ENCODE data around the gene DNAJB13. TPM values are rescaled to one million over a fixed set of nuclear protein-coding genes. Genes with fewer than 3 reads are reported as not detected.

DNAJB13 gene
- polyA plus RNA-seq, 1 of the 3 experiments (the other 2 are of a cell fraction): 0.51 TPM

DNA sequence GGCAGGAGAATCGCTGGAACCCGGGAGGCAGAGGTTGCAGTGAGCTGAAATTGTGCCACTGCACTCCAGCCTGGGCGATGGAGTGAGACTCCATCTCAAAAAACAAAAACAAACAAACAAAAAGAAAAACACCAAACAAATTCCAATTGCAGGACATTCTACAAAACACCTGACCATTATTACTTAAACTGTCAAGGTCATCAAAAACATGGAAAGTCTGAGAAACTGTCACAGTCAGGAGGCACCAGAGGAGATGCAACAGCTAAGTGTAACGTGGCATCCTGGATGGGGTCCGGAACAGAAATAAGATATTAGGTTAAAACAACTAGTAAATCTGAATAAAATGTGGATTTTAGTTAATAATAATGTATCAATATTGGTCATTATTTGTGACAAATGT, 914 bp upstream of the DNAJB13 start:
- H3K4me1 ChIP-seq (ENCODE audit: control insufficient read depth in 1 of 2, insufficient read depth in 2 of 2, low read depth in 1 of 2, low read length in 1 of 2): no peaks in the 10 kb centered on the region; a peak in 1 of 4 replicates
- no peak overlapping the region for H3K27ac ChIP-seq (ENCODE audit: low read depth in 2 of 2, low read length in 1 of 2)
- no peaks in the 10 kb centered on the region for H3K36me3 ChIP-seq (replicated peaks in 1 of 2; ENCODE audit: control insufficient read depth in 1 of 2, insufficient read depth in 2 of 2, low read length in 1 of 2)
- no peak overlapping the region for H2AFZ ChIP-seq (ENCODE audit: low read depth)
- H3K4me2 ChIP-seq: no peak overlapping the region
- no peak overlapping the region for H3K9ac ChIP-seq
- no peaks in the 10 kb centered on the region for H3K79me2 ChIP-seq (ENCODE audit: insufficient read depth)
- DNase-seq: no peak
- H3K9me3 ChIP-seq: no peaks in the 10 kb centered on the region
- H3K27me3 ChIP-seq (ENCODE audit: insufficient read depth): no peaks in the 10 kb centered on the region
- H3K4me3 ChIP-seq (ENCODE audit: low read depth in 2 of 2, low read length in 1 of 2): no peak overlapping the region
- no peaks in the 10 kb centered on the region for H3K9me2 ChIP-seq
- TF ChIP-seq NRF1 (IDR thresholded peaks at IDR 0.05; ENCODE audit: low read depth, low read length): no peak
- no peak for TF ChIP-seq YY1 (IDR thresholded peaks at IDR 0.05; ENCODE audit: low read depth)
- no peak for TF ChIP-seq GABPA (IDR thresholded peaks at IDR 0.05; ENCODE audit: low read depth)
- TF ChIP-seq RCOR1 (IDR thresholded peaks at IDR 0.05; ENCODE audit: low read length): no peak
- no peak for TF ChIP-seq MEF2A (IDR thresholded peaks at IDR 0.05; ENCODE audit: borderline replicate concordance, low read depth)
- no peak for TF ChIP-seq MXI1 (IDR thresholded peaks at IDR 0.05; ENCODE audit: low read depth, low read length)
- no peak for TF ChIP-seq NFIC (IDR thresholded peaks at IDR 0.05; ENCODE audit: borderline replicate concordance)
- TF ChIP-seq, protein P1, sequence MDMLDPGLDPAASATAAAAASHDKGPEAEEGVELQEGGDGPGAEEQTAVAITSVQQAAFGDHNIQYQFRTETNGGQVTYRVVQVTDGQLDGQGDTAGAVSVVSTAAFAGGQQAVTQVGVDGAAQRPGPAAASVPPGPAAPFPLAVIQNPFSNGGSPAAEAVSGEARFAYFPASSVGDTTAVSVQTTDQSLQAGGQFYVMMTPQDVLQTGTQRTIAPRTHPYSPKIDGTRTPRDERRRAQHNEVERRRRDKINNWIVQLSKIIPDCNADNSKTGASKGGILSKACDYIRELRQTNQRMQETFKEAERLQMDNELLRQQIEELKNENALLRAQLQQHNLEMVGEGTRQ (IDR thresholded peaks at IDR 0.05; ENCODE audit: borderline replicate concordance, low read depth, low read length): no peak
- no peak for TF ChIP-seq POLR2AphosphoS5 (IDR thresholded peaks at IDR 0.05; ENCODE audit: low read depth, low read length)
- TF ChIP-seq TEAD4 (IDR thresholded peaks at IDR 0.05; ENCODE audit: borderline replicate concordance, insufficient read depth): no peak
- TF ChIP-seq CHD2 (IDR thresholded peaks at IDR 0.05; ENCODE audit: low read length, partially characterized antibody): no peak
- TF ChIP-seq EZH2phosphoT487 (IDR thresholded peaks at IDR 0.05; ENCODE audit: borderline replicate concordance, low read depth): no peak
- TF ChIP-seq, protein P2, sequence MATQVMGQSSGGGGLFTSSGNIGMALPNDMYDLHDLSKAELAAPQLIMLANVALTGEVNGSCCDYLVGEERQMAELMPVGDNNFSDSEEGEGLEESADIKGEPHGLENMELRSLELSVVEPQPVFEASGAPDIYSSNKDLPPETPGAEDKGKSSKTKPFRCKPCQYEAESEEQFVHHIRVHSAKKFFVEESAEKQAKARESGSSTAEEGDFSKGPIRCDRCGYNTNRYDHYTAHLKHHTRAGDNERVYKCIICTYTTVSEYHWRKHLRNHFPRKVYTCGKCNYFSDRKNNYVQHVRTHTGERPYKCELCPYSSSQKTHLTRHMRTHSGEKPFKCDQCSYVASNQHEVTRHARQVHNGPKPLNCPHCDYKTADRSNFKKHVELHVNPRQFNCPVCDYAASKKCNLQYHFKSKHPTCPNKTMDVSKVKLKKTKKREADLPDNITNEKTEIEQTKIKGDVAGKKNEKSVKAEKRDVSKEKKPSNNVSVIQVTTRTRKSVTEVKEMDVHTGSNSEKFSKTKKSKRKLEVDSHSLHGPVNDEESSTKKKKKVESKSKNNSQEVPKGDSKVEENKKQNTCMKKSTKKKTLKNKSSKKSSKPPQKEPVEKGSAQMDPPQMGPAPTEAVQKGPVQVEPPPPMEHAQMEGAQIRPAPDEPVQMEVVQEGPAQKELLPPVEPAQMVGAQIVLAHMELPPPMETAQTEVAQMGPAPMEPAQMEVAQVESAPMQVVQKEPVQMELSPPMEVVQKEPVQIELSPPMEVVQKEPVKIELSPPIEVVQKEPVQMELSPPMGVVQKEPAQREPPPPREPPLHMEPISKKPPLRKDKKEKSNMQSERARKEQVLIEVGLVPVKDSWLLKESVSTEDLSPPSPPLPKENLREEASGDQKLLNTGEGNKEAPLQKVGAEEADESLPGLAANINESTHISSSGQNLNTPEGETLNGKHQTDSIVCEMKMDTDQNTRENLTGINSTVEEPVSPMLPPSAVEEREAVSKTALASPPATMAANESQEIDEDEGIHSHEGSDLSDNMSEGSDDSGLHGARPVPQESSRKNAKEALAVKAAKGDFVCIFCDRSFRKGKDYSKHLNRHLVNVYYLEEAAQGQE (IDR thresholded peaks at IDR 0.05; ENCODE audit: low read depth, low read length): no peak
- ChIA-PET POLR2A (no interaction called here), CTCF (interaction anchor here (1.9 kb wide), 1 partner anchor 10 kb away, joined by 8 read pairs; no protein-coding TSS in a partner anchor)
- 83% methylated on average over 5 of the region's 5 CpGs for WGBS (ENCODE audit: low lambda C conversion rate)
- H4K20me1 ChIP-seq (ENCODE audit: insufficient read depth): no peaks in the 10 kb centered on the region
- no peaks in the 10 kb centered on the region for H3F3A ChIP-seq (replicated peaks; ENCODE audit: insufficient read depth)

DNA sequence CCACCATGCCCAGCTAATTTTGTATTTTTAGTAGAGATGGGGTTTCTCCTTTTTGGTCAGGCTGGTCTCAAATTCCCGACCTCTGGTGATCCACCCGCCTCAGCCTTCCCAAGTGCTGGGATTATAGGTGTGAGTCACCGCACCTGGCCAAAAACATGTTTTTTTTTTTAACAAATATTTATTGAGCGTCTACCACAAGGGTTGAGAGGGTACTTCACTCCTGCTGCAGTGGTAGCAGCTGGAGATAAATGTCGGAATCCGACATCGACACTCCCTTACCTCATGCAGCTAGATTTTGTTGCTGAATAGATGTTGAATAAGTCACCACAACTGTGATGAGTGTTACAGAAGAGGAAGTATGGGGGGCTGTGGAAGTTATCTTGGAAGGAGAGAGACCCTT, 971 bp downstream of the DNAJB13 start:
- WGBS (ENCODE audit: low lambda C conversion rate): 85% methylated on average over 7 of the region's 7 CpGs
- CTCF ChIA-PET: interaction anchor here (0.7 kb wide), 1 partner anchor 12 kb away, joined by 3 read pairs; no protein-coding TSS in a partner anchor
- DNase-seq: no peak
- Histone ChIP-seq H3K27me3 (ENCODE audit: insufficient read depth) (no peaks in the 10 kb centered on the region), H2AFZ (ENCODE audit: low read depth) (no peak overlapping the region), H4K20me1 (ENCODE audit: insufficient read depth) (no peaks in the 10 kb centered on the region), H3K4me3 (ENCODE audit: low read depth in 2 of 2, low read length in 1 of 2) (no peak overlapping the region), H3K9me3 (no peaks in the 10 kb centered on the region), H3K9ac (no peak overlapping the region), H3K4me1 (ENCODE audit: control insufficient read depth in 1 of 2, insufficient read depth in 2 of 2, low read depth in 1 of 2, low read length in 1 of 2) (no peaks in the 10 kb centered on the region; a peak in 2 of 4 replicates), H3K9me2 (no peaks in the 10 kb centered on the region), H3K27ac (ENCODE audit: low read depth in 2 of 2, low read length in 1 of 2) (no peak overlapping the region), H3K79me2 (ENCODE audit: insufficient read depth) (no peaks in the 10 kb centered on the region), H3K36me3 (replicated peaks in 1 of 2; ENCODE audit: control insufficient read depth in 1 of 2, insufficient read depth in 2 of 2, low read length in 1 of 2) (no peaks in the 10 kb centered on the region), H3K4me2 (no peak overlapping the region), H3F3A (replicated peaks; ENCODE audit: insufficient read depth) (peaks cover 3% of the 10 kb centered on the region)
- POLR2A ChIA-PET: no interaction called here
- TF ChIP-seq, protein P3, sequence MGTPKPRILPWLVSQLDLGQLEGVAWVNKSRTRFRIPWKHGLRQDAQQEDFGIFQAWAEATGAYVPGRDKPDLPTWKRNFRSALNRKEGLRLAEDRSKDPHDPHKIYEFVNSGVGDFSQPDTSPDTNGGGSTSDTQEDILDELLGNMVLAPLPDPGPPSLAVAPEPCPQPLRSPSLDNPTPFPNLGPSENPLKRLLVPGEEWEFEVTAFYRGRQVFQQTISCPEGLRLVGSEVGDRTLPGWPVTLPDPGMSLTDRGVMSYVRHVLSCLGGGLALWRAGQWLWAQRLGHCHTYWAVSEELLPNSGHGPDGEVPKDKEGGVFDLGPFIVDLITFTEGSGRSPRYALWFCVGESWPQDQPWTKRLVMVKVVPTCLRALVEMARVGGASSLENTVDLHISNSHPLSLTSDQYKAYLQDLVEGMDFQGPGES (IDR thresholded peaks at IDR 0.05; ENCODE audit: low read depth, low read length): no peak
- no peak for TF ChIP-seq MEF2A (IDR thresholded peaks at IDR 0.05; ENCODE audit: borderline replicate concordance, low read depth)
- TF ChIP-seq NRF1 (IDR thresholded peaks at IDR 0.05; ENCODE audit: low read depth, low read length): no peak
- no peak for TF ChIP-seq ELF1 (IDR thresholded peaks at IDR 0.05)
- no peak for TF ChIP-seq JUND (IDR thresholded peaks at IDR 0.05)
- no peak for TF ChIP-seq RXRA (IDR thresholded peaks at IDR 0.05; ENCODE audit: borderline replicate concordance, low read depth)
- TF ChIP-seq YY1 (IDR thresholded peaks at IDR 0.05; ENCODE audit: low read depth): no peak
- no peak for TF ChIP-seq FOXM1 (IDR thresholded peaks at IDR 0.05; ENCODE audit: low read depth)
- TF ChIP-seq, protein P4, sequence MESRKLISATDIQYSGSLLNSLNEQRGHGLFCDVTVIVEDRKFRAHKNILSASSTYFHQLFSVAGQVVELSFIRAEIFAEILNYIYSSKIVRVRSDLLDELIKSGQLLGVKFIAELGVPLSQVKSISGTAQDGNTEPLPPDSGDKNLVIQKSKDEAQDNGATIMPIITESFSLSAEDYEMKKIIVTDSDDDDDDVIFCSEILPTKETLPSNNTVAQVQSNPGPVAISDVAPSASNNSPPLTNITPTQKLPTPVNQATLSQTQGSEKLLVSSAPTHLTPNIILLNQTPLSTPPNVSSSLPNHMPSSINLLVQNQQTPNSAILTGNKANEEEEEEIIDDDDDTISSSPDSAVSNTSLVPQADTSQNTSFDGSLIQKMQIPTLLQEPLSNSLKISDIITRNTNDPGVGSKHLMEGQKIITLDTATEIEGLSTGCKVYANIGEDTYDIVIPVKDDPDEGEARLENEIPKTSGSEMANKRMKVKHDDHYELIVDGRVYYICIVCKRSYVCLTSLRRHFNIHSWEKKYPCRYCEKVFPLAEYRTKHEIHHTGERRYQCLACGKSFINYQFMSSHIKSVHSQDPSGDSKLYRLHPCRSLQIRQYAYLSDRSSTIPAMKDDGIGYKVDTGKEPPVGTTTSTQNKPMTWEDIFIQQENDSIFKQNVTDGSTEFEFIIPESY (IDR thresholded peaks at IDR 0.05; ENCODE audit: borderline replicate concordance, low read depth): no peak
- no peak for TF ChIP-seq FOXJ3 (CRISPR knock-in tag; IDR thresholded peaks at IDR 0.05)
- no peak for TF ChIP-seq FOSL2 (IDR thresholded peaks at IDR 0.05; ENCODE audit: borderline replicate concordance, low read depth)
- no peak for TF ChIP-seq RFX5 (IDR thresholded peaks at IDR 0.05; ENCODE audit: low read length)
